Measurements from ENCODE around the gene RPS27L. TPM values are rescaled to one million over a fixed set of nuclear protein-coding genes. Genes with fewer than 3 reads are reported as not detected.

Gene RPS27L
- total and polyA plus RNA-seq, 2 of the 8 experiments (the other 6 are each of a cell fraction or from before 2014, with no cell fraction given) = 115 to 143 TPM

GRCh38 chr15:63109920-63110319 lies 47.4 kb downstream of the RPS27L start:
- WGBS, 2 experiments (ENCODE audit: extremely low coverage in 1 of 2, insufficient coverage in 1 of 2, insufficient read length in 1 of 2, insufficient replicate concordance in 2 of 2, low coverage in 1 of 2, low lambda C conversion rate in 2 of 2, missing lambda C conversion rate in 1 of 2) = 89% methylated on average over 2 of the region's 2 CpGs; no CpG with 5 or more reads in 1 of the 2 experiments
- TF ChIP-seq SP2 (IDR thresholded peaks at IDR 0.05; ENCODE audit: low read length) (no peak), RBBP5 (IDR thresholded peaks at IDR 0.05; ENCODE audit: borderline replicate concordance, low read depth, low read length) (no peak), HDAC6 (IDR thresholded peaks at IDR 0.05; ENCODE audit: low read depth, low read length) (no peak), POLR2A (IDR thresholded peaks at IDR 0.05; ENCODE audit: control extremely low read depth in 1 of 2, low read depth in 2 of 2, low read length in 2 of 2) (no peak), PHF8 (conservative IDR thresholded peaks at IDR 0.05; ENCODE audit: low read depth, low read length) (no peak), ATF2 (IDR thresholded peaks at IDR 0.05; ENCODE audit: low read length) (no peak), SP4 (IDR thresholded peaks at IDR 0.05; ENCODE audit: low read length) (no peak), RNF2 (IDR thresholded peaks at IDR 0.05; ENCODE audit: borderline replicate concordance, low read depth, low read length, missing control alignments, poor library complexity, severe bottlenecking) (no peak), EZH2 (IDR thresholded peaks at IDR 0.05; ENCODE audit: low read depth, low read length, severe bottlenecking) (no peak), EP300 (IDR thresholded peaks at IDR 0.05; ENCODE audit: borderline replicate concordance in 1 of 2, low read depth in 2 of 2, low read length in 2 of 2) (no peak), GTF2F1 (IDR thresholded peaks at IDR 0.05; ENCODE audit: borderline replicate concordance, low read depth, low read length) (no peak), CEBPB (IDR thresholded peaks at IDR 0.05; ENCODE audit: low read depth, low read length) (no peak)

More at GRCh38 chr15:63109920-63110319, 47.4 kb downstream of the RPS27L start:
- no peak overlapping the region for H3K27ac ChIP-seq (ENCODE audit: low read depth, low read length)
- no peaks in the 10 kb centered on the region for H3K36me3 ChIP-seq (ENCODE audit: control insufficient read depth in 2 of 4, insufficient read depth in 4 of 4, low read length in 3 of 4)
- H3K14ac ChIP-seq (ENCODE audit: insufficient read length) = no peak overlapping the region
- no peak overlapping the region for H2BK120ac ChIP-seq (replicated peaks; ENCODE audit: low read depth, low read length)
- no peaks in the 10 kb centered on the region for H4K20me1 ChIP-seq (replicated peaks in 1 of 2; ENCODE audit: control insufficient read depth in 1 of 2, insufficient read depth in 2 of 2, low read length in 2 of 2)
- H3K4me2 ChIP-seq (ENCODE audit: insufficient read depth in 1 of 2, low read depth in 2 of 2, low read length in 2 of 2) = no peak overlapping the region
- H3K79me2 ChIP-seq (ENCODE audit: control insufficient read depth in 1 of 2, insufficient read depth in 2 of 2, low read length in 2 of 2) = no peaks in the 10 kb centered on the region
- POLR2A ChIA-PET (ENCODE audit: partially characterized antibody) = interaction anchor here (1.9 kb wide), 1 partner anchor 24 kb away, joined by 4 read pairs; no protein-coding TSS in a partner anchor
- H2AFZ ChIP-seq (ENCODE audit: low read length) = no peak overlapping the region
- H4K8ac ChIP-seq (ENCODE audit: extremely low read depth, insufficient read depth, low read length) = no peak overlapping the region
- H3K56ac ChIP-seq (replicated peaks; ENCODE audit: insufficient read length, low read depth, low read length) = no peak overlapping the region
- H3K27me3 ChIP-seq (replicated peaks in 1 of 4; ENCODE audit: control insufficient read depth in 3 of 4, extremely low read depth in 1 of 4, insufficient read depth in 3 of 4, low read length in 3 of 4) = no peaks in the 10 kb centered on the region
- no peaks in the 10 kb centered on the region for H3K79me1 ChIP-seq (ENCODE audit: low read depth, low read length)
- H3K23me2 ChIP-seq (ENCODE audit: low read depth, low read length) = no peaks in the 10 kb centered on the region
- H3K23ac ChIP-seq (ENCODE audit: insufficient read length) = no peak overlapping the region
- DNase-seq (ENCODE audit: low read depth in 1 of 2, low spot score in 2 of 2) (peak in 1 of 2 experiments; percentile 14), FAIRE-seq (no peak)
- H2BK20ac ChIP-seq (ENCODE audit: low read length) = no peak overlapping the region
- H3K18ac ChIP-seq (ENCODE audit: extremely low read depth, low read length) = no peak overlapping the region
- no peak overlapping the region for H2BK5ac ChIP-seq (ENCODE audit: low read depth, low read length)
- no peak overlapping the region for H3K4ac ChIP-seq (replicated peaks; ENCODE audit: insufficient read length, low read depth, low read length)
- CTCF ChIA-PET (ENCODE audit: partially characterized antibody) = interaction anchor here (0.6 to 2.5 kb wide), 5 partner anchors 15 to 425 kb away, joined by 3 to 9 read pairs (median 3); no protein-coding TSS in a partner anchor
- 0 out of 4 replicates have a peak, but pooled peaks cover 0 to 2% of the 10 kb centered on the region in 2 experiments for H3K9me3 ChIP-seq (ENCODE audit: insufficient read depth in 2 of 2, low read depth in 1 of 2, low read length in 1 of 2)
- no peak overlapping the region for H3K9ac ChIP-seq (replicated peaks in 1 of 4; ENCODE audit: extremely low read depth in 1 of 4, low read depth in 3 of 4, low read length in 3 of 4)
- H4K5ac ChIP-seq (ENCODE audit: insufficient read length, low read depth, low read length) = no peak overlapping the region
- no peak overlapping the region for H4K91ac ChIP-seq (replicated peaks; ENCODE audit: insufficient read length, low read length)
- H2BK15ac ChIP-seq (ENCODE audit: low read length) = no peak overlapping the region
- H3K4me3 ChIP-seq (ENCODE audit: extremely low read depth in 1 of 4, insufficient read depth in 2 of 4, low read depth in 3 of 4, low read length in 4 of 4) = no peak overlapping the region
- H2BK12ac ChIP-seq (ENCODE audit: low read depth, low read length) = no peak overlapping the region
- no peak overlapping the region for H2AK5ac ChIP-seq (ENCODE audit: low read depth, low read length)
- H3K4me1 ChIP-seq (replicated peaks in 1 of 4; ENCODE audit: control insufficient read depth in 3 of 4, insufficient read depth in 4 of 4, low read length in 3 of 4) = 0 out of 7 replicates have a peak, but pooled peaks cover 0 to 3% (median 0%) of the 10 kb centered on the region in 4 experiments

All from H1 (cell line).